Vagina (tissue), 2 donors: ENCODE measurements around the gene MLF1. TPM values are rescaled to one million over a fixed set of nuclear protein-coding genes. Genes with fewer than 3 reads are reported as not detected.

Experiments
- DNase-seq, 2 donors: peaks; one replicate each; pipeline ENCODE4 v3.0.0-alpha.2; 2017; ENCODE audit errors: extremely low spot score in 2 of 2
- H3K27ac ChIP-seq: fragments of 200-600 bp; sonication (generic); one replicate; pipeline ENCODE4 v1.5.1; 2019
- H3K27me3 ChIP-seq: fragments of 200-600 bp; sonication (generic); one replicate; pipeline ENCODE4 v1.5.1; 2019
- H3K36me3 ChIP-seq, 2 donors: fragments of 200-600 bp; sonication (generic); one replicate each; pipeline ENCODE4 v1.5.1; 2017 to 2019
- H3K4me1 ChIP-seq: fragments of 200-600 bp; sonication (generic); one replicate; pipeline ENCODE4 v1.5.1; 2019
- H3K4me3 ChIP-seq, 2 donors: fragments of 200-600 bp; sonication (generic); 1 replicate in 1 of 2; 2 replicates in 1 of 2; pipeline ENCODE4 v1.5.1; 2016 to 2019
- H3K9me3 ChIP-seq: fragments of 200-600 bp; sonication (generic); one replicate; pipeline ENCODE4 v1.5.1; 2019
- POLR2A ChIP-seq, 2 donors: fragments of 450-650 bp; IDR thresholded peaks; one replicate each; pipeline ENCODE4 v1.6.1; 2017; ENCODE audit warnings: antibody characterized with exemption in 2 of 2, mild to moderate bottlenecking in 2 of 2, moderate library complexity in 2 of 2
- POLR2AphosphoS5 ChIP-seq, 2 donors: sonication (generic); formaldehyde crosslinking; IDR thresholded peaks; one replicate each; pipeline ENCODE4 v1.9.0; 2017; ENCODE audit warnings: antibody characterized with exemption in 2 of 2, mild to moderate bottlenecking in 2 of 2, low read depth in 1 of 2; ENCODE audit not compliant: insufficient read depth in 1 of 2
- intact Hi-C: fragments of 100-400 bp; cut with DNase I; formaldehyde crosslinking; loops from one replicate; pipeline ENCODE4 v1.15.1; 2023
- total RNA-seq: library from RNA; depleted of rRNA; stranded (reverse); fragments of >200 nt; gene quantifications from one replicate; pipeline ENCODE4 v1.2.3, GENCODE V29; 2016
- TF ChIP-seq, protein P1 (sequence below), 3 experiments: fragments of 450-650 bp in 2 of 3; fragments of 200-600 bp in 1 of 3; sonication (generic) in 1 of 3; IDR thresholded peaks; one replicate each; pipeline ENCODE4 v1.5.1; 2017 to 2019; ENCODE audit warnings: antibody characterized with exemption in 3 of 3, mild to moderate bottlenecking in 2 of 3, moderate library complexity in 2 of 3

Gene MLF1
- total RNA-seq, 1 donor from 2014 or later: 9.8 TPM

DNA sequence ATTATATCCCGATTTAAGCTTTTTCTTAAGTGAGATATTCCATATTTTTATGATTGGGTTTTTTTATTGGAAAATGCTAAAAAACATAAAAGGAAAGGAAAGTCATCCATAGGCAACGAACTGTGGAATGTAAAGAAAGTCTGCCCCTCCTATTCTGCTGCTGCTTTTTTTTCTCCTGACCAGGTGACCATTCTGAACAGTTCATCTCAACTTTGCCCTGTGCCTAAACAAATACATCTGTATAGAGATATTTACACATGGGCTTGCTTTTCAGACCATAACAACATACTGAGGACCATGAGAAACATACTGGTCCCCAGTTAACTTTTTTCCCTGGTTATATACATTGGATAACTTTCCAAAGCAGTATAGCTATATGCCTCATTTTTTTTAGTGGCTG, 18.9 kb upstream of the MLF1 start:
- DNase-seq: no peak
- intact Hi-C loops: no loop called here
- Histone ChIP-seq H3K36me3 (no peaks in the 10 kb centered on the region), H3K9me3 (no peaks in the 10 kb centered on the region), H3K4me3 (no peak overlapping the region), H3K27ac (no peak overlapping the region), H3K4me1 (no peaks in the 10 kb centered on the region), H3K27me3 (no peaks in the 10 kb centered on the region)
- no peak for TF ChIP-seq POLR2A (IDR thresholded peaks at IDR 0.05)
- TF ChIP-seq POLR2AphosphoS5 (IDR thresholded peaks at IDR 0.05; ENCODE audit: insufficient read depth in 1 of 2, low read depth in 1 of 2): no peak
- TF ChIP-seq, protein P1, sequence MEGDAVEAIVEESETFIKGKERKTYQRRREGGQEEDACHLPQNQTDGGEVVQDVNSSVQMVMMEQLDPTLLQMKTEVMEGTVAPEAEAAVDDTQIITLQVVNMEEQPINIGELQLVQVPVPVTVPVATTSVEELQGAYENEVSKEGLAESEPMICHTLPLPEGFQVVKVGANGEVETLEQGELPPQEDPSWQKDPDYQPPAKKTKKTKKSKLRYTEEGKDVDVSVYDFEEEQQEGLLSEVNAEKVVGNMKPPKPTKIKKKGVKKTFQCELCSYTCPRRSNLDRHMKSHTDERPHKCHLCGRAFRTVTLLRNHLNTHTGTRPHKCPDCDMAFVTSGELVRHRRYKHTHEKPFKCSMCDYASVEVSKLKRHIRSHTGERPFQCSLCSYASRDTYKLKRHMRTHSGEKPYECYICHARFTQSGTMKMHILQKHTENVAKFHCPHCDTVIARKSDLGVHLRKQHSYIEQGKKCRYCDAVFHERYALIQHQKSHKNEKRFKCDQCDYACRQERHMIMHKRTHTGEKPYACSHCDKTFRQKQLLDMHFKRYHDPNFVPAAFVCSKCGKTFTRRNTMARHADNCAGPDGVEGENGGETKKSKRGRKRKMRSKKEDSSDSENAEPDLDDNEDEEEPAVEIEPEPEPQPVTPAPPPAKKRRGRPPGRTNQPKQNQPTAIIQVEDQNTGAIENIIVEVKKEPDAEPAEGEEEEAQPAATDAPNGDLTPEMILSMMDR (IDR thresholded peaks at IDR 0.05): no peak

DNA sequence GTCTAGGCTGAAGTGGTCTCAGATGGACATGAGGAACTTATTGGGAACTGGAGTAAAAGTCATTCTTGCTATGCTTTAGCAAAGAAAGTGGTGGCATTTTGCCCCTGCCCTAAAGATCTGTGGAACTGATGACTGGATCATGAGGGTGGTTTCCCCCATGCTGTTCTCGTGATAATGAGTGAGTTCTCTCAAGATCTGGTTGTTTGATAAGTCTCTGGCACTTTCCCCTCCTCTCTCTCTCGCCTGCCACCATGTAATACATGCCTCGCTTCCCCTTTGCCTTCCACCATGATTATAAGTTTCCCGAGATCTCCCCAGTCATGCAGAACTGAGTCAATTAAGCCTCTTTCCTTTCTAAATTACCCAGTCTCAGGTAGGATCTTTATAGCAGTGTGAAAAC, 11.5 kb upstream of the MLF1 start:
- DNase-seq: no peak
- Histone ChIP-seq H3K4me1 (no peaks in the 10 kb centered on the region), H3K9me3 (no peaks in the 10 kb centered on the region), H3K27ac (no peak overlapping the region), H3K4me3 (no peak overlapping the region), H3K36me3 (no peaks in the 10 kb centered on the region), H3K27me3 (no peaks in the 10 kb centered on the region)
- intact Hi-C loops: no loop called here
- TF ChIP-seq POLR2AphosphoS5 (IDR thresholded peaks at IDR 0.05; ENCODE audit: insufficient read depth in 1 of 2, low read depth in 1 of 2) (no peak), POLR2A (IDR thresholded peaks at IDR 0.05) (no peak)
- TF ChIP-seq, protein P1 (IDR thresholded peaks at IDR 0.05): no peak

DNA sequence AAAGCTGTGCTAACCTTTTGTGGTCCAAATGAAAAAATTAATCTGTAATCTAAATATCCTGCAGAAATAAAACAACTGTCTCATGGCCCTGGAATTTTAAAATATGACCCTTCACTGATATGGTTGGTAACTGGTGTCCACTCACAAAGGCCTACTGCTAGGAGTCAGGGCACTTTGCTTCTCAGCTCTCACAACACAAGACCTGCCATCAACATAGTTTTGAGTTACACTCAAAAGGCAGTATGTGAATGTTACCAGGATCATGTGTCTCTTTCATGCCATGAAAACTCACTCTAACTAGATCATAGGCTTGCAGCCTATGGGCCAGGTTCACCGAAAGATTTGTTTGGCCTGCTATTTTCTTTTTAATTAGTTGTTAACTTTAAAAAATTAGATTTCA, 10.0 kb upstream of the MLF1 start:
- Histone ChIP-seq H3K27me3 (no peaks in the 10 kb centered on the region), H3K4me1 (no peaks in the 10 kb centered on the region), H3K9me3 (no peaks in the 10 kb centered on the region), H3K36me3 (no peaks in the 10 kb centered on the region), H3K4me3 (no peak overlapping the region), H3K27ac (no peak overlapping the region)
- no peak for DNase-seq
- intact Hi-C loops: no loop called here
- TF ChIP-seq, protein P1 (IDR thresholded peaks at IDR 0.05): no peak
- TF ChIP-seq POLR2AphosphoS5 (IDR thresholded peaks at IDR 0.05; ENCODE audit: insufficient read depth in 1 of 2, low read depth in 1 of 2) (no peak), POLR2A (IDR thresholded peaks at IDR 0.05) (no peak)

DNA sequence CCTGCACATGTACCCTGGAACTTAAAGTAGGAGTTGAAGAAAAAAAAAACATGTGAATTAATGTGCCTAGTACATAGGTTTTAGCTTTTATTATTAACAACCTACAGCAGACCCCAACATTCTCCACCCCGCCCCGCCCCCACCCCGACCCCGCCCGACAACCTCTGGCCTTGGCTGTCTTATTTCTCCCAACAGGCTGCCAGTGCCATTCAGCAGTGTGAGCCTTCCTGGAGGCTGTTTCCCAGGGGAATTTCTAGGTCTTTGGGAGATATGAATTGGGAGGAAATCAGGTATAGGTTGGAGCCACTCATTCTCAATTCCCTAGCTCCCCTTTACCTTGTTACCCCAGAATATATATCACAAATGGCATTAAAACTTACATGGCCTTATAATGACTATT, 8.3 kb upstream of the MLF1 start:
- TF ChIP-seq POLR2AphosphoS5 (IDR thresholded peaks at IDR 0.05; ENCODE audit: insufficient read depth in 1 of 2, low read depth in 1 of 2) (no peak), POLR2A (IDR thresholded peaks at IDR 0.05) (no peak)
- TF ChIP-seq, protein P1 (IDR thresholded peaks at IDR 0.05): no peak
- no peaks in the 10 kb centered on the region for H3K9me3 ChIP-seq
- H3K27ac ChIP-seq: no peak overlapping the region
- H3K4me1 ChIP-seq: no peaks in the 10 kb centered on the region
- intact Hi-C loops: no loop called here
- DNase-seq: no peak
- H3K36me3 ChIP-seq: no peaks in the 10 kb centered on the region
- H3K27me3 ChIP-seq: no peaks in the 10 kb centered on the region
- no peak overlapping the region for H3K4me3 ChIP-seq

DNA sequence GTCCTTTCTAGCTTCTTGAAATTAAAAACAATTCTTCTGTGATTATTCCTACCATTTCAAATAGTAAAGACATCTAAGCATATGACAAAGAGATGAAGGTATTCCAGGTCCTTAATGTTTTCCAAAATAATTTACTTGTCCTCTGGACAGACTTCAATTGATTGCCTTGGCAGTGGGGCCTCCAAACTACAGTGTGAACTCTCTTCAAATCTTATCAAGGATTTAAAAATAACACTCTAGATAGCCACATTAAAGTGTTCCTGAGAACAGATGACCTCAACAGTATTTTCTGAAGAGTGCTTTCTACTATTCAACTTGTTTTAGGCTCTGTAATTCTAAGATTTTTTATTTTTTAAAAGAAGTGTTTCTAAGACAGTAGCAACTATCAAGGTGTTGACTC, 7.9 kb upstream of the MLF1 start:
- no peaks in the 10 kb centered on the region for H3K4me1 ChIP-seq
- TF ChIP-seq, protein P1 (IDR thresholded peaks at IDR 0.05): no peak
- TF ChIP-seq POLR2AphosphoS5 (IDR thresholded peaks at IDR 0.05; ENCODE audit: insufficient read depth in 1 of 2, low read depth in 1 of 2): no peak
- no peak for TF ChIP-seq POLR2A (IDR thresholded peaks at IDR 0.05)
- no peak for DNase-seq
- H3K4me3 ChIP-seq: no peak overlapping the region
- no peaks in the 10 kb centered on the region for H3K27me3 ChIP-seq
- H3K9me3 ChIP-seq: no peaks in the 10 kb centered on the region
- no peak overlapping the region for H3K27ac ChIP-seq
- H3K36me3 ChIP-seq: no peaks in the 10 kb centered on the region
- intact Hi-C loops: no loop called here
